IPS DF 19.7 (cell line): Measurements from ENCODE around the gene RFTN1.

Source experiments
- DNase-seq: peaks from one replicate; pipeline ENCODE4 v3.0.0-alpha.2; 2013; ENCODE audit warnings: low read depth, low spot score

Gene RFTN1, protein sequence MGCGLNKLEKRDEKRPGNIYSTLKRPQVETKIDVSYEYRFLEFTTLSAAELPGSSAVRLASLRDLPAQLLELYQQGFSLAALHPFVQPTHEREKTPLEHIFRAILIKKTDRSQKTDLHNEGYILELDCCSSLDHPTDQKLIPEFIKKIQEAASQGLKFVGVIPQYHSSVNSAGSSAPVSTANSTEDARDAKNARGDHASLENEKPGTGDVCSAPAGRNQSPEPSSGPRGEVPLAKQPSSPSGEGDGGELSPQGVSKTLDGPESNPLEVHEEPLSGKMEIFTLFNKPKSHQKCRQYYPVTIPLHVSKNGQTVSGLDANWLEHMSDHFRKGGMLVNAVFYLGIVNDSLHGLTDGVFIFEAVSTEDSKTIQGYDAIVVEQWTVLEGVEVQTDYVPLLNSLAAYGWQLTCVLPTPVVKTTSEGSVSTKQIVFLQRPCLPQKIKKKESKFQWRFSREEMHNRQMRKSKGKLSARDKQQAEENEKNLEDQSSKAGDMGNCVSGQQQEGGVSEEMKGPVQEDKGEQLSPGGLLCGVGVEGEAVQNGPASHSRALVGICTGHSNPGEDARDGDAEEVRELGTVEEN

DNA sequence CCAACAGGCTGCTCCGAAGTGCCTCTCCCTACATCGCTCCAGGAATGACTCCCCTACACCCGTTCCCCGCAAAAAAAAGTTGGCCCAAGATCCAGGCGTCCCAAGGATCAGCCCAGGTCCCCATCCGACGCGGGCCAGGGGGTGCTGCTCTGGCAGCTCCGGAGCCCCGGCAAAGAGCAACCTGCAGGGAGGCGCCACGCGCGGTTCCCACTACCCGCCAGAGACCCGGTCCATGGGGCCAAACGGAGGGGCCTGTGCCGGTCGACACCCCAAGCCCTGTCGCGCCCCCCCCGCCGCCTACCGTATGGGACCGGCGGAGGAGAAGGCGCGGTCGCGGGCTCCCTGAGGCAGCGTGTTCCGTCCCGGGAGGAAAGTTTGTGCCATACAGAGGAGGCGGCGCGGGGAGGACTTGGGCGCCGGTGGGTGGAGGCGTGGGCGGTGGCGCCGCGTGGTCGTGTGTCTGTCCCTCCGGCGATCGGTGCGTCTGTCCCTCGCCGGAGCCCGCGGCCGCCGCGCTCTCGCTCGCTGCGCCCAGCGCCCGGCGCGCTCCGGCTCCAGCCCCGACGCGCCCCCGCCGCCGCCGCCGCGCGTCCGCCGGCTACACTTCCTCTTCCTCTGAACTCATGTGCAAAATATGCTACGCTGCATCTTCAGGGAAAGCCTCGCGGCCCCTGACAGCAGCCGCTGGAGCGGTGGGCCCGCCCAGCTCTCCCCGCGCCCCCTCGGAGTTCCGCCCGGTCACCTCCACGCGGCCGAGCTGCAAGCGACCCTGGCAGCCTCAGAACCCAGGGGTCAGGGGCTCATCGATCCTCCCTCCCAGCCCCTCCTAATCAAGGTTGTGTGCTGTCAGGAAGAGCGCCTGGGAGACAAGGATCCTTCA lies at the start of gene RFTN1:
Gene RFTN1, minus strand, starts transcription at position 559 of the 880 bp plus-strand sequence. CDS start 19,830 bp downstream, outside the sequence.
- no peak for DNase-seq

DNA sequence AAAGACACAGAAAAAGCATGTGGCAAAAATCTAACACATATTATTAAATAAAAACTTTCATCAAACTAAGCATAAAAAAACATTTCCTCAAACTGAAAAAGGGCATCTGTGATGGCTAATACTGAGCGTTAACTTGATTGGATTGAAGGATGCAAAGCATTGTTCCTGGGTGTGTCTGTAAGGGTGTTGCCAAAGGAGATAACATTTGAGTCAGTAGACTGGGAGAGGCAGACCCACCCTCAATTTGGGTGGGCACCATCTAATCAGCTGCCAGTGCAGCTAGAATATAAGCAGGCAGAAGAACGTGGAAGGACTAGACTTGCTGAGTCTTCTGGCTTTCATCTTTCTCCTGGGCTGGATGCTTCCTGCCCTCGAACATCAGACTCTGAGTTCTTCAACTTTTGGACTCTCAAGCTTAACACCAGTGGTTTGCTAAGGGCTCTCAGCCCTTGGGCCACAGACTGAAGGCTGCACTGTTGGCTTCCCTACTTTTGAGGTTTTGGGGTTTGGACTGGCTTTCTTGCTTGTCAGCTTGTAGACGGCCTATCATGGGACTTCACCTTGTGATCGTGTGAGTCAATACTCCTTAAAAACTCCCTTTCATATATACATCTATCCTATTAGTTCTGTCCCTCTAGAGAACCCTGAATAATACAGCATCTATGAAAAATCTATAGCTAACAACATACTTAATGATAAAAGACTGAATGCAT lies 46.3 kb upstream of the RFTN1 start:
- no peak for DNase-seq

DNA sequence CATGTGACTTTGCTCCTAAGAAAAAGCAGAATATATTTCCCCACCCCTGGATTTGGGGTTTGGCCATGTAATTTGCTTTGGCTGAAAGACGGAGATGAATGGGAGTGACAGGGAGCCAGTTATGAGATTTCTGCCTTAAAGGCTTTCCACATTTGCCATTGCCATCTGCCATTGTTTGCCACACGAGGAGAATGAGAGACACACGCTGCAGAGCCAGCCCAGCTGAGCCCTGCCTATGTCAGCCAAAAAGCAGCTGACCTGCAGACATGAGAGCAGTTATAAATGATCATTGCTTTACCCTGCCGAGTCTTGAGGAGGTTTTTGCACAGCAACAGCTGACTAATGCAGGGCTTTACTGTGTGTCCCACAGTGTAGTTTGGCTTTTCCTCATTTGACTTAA lies 40.6 kb upstream of the RFTN1 start:
- DNase-seq: no peak

DNA sequence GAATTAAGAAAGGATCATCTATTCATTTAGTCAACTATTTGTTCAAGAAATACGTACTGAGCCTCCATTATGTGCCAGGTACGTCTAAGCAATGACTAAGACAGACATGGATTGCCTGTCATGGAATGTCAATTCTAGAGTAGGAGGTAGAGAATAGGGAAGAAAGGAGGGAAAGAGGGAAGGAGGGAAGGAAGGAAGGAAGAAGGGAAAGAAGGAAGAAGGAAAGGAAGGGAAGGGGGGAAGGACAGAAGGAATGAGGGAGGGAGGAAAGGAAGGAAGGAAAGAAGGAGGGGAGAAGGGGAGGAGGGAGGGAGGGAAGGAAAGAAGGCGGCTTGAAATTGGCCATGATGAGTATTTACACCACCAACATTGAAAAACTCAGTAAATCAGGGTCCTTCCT lies 39.3 kb upstream of the RFTN1 start:
- no peak for DNase-seq

DNA sequence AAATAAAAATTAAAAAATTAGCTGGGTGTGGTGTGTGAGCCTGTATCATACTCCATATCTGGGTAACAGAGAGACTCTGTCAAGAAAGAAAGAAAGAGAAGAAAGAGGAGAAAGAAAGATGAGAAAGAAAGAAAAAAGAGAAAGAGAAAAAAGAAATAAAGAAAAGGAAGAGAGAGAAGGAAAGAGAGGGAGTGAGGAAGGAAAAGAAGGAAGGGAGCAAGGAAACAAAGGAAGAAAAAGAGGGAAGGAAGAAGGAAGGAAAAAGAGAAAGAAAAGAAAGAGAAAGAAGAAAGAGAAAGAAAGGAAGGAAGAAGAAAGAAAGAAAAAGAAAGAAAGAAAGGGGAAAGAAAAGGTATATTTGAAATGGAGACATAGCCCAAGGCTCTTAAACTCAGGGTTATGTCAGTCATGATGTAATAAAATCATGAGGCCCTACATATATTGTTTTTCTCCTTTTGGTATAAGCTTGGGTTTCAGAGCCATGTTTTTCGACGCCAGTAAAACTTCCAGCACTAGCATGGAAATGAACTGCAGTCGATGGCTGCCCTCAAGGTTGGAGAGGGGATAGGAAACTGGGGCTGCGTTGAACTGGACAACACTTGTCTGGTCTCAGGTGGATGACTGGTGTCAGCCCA lies 38.0 kb upstream of the RFTN1 start:
- DNase-seq: no peak

DNA sequence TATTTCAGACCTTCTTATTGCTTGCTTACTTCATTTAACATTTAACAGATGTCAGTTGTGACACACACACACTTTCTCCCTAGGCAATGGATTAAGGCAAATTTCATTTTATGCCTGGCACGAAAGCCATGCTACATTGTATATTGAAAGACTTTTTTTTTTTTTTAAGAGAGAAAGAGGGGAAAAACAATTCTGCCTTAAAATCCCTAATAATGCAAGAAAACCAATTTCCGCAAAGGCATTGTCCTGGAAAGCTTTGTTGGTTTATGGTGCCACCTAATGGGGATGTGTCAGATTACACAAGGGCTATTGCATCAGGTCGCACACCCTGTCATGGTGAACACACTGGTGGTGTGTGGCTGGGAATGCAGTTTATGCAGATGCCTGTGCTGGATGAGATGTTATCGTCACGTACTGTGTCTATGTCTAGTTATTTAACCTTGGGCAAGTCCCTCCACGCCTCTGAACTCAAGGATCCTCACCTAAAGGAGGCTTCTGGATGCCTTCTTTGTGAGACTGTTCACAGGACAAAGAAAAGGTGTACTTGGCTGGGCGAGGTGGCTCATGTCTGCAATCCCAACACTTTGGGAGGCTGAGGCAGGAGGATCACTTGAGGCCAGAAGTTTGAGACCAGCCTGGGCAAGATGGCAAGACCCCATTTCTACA lies 37.3 kb upstream of the RFTN1 start:
- DNase-seq: peak; percentile 75

DNA sequence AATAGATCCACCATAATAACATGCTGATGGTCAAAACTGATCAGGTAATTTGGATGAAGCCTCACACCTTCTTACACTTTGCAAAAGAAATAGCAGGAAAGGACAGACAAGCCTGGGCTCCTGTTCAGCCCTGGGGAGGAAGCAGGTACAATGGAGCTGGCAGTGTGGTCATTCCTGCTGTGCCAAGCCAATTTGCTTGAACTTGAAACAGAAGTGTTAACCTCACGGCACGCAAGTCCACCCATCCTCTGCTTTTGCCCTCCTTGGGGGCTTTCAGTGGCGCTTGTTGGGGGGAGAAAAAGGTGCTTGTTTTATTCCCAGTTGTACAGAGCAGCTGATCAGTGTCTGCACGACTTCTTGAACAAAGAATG lies 36.8 kb upstream of the RFTN1 start:
- peak; percentile 23 for DNase-seq

DNA sequence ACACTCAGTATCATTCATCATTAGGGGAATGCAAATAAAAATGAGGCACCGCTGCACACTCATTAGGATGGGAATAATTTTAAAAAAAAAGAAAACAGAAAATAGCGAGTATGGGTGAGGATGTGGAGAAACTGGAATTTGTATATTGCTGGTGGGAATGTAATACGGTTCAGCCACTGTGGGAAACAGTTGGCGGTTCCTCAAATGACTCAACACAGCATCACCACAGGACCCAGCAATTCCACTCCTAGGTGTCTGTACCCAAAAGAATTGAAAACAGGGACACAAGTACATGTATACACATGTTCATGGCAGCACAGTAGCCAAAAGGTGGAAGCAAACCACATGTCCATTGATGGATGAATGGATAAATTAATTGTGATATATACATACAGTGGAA lies 35.2 kb upstream of the RFTN1 start:
- DNase-seq: no peak

DNA sequence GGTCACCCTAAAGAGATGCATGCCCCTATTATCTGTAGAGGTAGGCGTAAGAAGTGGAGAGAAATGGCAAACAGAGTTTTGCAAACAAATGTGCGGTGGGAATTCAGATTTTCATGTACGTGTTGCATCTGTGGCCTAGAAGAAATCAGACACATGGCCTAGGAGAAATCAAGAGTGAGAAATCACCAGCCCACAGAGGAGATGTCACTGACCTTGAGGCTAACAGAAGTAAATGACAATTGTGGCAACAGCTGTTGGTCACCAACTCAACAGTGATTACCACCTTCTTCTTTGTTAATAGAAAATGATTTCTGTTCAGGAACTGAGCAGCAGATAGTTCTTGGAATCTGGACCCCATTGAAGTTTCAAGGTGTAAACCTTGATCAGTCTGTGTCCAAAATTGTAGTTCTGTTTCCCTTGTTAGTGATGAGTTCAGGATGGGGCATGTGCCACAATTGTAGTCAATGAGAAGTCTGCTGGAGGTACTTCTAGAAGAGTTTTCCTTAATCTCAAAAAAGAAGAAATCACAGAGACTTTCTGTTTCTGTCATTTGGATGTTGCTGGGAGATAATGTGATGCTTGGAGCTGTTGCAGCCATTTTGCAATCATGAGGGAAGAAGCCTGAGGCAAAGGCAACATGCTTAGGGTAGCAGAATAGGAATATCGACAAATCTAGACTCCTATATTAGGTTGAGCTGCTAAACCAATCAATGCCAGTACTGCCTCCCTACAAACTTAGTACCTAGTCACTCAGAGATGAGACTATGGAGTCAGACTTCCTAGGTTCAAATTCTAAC lies 34.3 kb upstream of the RFTN1 start:
- DNase-seq: no peak

DNA sequence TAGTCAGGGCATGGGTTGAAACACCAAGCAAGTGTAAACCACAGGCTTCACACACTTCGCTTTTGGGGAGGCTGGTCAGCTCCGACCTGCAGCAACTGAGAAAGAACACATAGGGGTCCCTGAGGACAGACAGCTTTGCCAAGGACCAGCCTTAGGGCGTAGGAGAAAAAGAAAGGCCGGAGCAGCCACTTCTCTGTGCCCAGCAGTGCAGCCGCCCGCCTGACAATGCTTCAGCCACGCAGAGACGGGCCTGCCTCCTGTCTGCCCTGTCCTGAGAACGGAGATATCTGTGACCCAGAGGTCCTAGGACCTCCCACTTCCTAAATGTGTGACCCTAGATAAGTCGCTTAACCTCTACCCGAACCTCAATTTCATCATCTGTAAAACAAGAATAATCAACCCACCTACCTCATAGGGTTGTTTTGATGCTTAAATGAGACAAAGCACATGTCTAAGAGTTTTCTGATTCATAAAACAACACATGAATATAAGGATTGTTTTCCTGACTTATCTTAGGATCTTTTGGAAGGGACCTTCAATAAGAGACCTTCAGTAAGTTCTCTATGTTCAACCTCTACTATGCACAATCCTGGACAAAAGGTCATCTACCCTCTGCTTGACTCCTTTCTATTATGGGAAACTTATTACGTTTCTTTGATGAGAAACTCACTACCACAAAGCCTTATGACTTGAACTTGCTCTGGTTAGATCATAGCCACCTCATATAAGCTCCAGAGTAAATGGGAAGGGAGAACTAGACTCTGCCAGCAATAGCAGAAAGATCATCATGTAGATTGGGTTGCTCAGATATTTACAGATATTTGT lies 32.9 kb upstream of the RFTN1 start:
- no peak for DNase-seq

DNA sequence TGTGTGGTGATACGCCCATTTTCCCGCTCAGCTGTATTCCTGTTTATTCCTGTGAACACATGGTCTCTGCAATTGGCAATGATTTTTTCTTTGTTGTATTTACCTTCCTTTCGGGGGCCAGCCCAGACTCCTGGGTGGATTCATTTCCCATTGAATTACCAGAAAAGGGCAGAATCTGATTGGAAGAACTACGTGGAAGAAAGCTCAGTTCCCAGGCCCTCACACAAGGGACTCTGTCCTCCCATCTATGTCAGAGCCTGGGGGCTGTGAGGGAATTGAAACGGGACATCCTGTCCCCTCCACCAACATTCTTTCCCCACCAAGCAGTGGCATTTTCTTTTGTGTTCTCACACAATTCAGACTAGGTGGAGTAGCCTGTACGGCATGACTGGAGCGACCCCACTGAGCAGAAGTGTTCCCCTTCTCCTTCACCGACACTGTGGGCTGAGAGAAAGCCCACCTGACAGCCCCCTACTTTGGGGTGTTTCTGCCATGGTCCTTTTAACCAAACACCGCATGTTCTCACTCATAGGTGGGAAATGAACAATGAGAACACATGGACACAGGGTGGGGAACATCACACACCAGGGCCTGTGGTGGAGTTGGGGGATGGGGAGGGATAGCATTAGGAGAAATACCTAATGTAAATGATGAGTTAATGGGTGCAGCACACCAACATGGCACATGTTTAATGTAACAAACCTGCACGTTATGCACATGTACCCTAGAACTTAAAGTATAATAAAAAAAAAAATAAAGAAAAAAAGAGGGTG lies 32.1 kb upstream of the RFTN1 start:
- DNase-seq: no peak

DNA sequence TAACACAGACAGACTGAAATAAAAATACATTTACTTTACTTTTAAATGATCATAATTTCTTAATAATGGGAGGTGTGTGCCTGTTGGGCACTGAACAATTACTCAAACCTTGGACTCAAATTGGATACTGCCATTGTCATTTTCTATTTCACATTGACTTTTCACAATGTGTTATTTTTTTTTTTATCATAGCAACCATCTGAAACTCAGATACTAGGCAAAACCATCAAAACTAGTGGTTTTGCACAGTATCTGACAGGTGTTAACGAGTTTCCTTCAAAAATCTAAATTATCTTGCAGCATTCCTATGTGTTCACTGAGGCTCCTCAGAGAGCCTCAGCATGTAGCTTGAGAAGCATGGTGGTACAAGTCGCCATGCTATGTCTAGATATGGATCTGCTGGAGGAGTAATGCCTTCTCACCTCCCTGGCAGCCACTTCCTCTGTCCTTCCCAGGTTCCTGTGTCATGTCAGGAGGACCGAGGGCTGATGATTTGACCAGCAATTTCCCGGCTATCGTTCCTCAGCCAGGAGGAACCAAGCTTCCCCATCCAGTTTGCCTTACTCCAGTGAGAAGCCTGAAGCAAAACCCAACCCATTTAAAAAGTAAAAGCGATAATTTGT lies 29.9 kb upstream of the RFTN1 start:
- DNase-seq: no peak

DNA sequence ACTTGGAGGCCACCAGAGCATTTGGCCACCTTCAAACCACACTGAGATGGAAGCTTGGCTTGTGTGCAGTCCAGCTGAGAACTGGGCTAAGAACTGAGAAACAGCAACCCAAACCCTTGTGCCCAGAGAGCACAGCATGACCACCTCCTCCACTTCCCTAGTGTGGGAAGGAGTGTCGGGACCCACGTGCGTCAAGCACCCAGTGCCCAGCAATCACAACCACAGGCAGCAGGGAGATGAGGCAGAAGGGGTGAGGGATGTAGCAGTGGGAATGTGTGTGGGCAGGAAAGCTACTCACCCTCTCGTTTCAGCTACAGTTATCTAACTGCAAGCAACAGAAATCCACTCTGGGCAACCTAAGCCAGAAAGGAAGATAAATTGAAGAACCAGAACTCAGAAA lies 25.0 kb upstream of the RFTN1 start:
- no peak for DNase-seq

DNA sequence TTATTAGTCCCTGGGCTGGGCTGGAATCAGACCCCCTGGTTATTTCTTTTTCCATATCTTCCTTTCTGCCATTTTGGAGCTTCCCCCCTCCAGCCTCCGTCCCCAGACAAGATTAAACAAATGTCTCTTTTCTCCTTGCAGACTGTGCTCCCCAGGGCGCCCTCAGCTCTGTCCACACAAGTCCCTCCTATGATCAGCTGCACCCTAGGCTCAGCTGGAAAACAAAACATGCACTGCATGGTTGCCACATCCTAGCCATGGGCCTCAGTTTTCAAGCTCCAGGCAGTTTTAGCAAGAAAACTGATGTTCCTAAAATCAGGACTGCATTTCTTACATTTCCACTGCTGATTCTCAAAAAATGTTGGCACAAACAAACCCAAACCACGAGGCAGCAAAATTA lies 23.5 kb upstream of the RFTN1 start:
- DNase-seq: no peak

DNA sequence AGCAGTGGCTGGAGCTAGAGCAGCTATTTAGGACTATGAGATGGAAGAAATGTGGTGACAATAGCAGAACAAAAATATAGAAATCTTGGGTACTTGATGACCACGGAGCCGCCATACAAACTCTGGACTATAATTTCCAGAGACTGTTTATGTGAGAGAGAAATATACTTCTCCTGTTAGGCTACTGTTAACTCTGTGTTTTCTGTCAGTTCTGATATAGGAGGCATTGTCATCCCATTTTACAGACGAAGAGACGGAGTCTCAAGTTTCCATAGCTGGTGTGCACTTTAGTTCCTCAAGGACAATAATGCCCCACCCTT lies 22.8 kb upstream of the RFTN1 start:
- no peak for DNase-seq

DNA sequence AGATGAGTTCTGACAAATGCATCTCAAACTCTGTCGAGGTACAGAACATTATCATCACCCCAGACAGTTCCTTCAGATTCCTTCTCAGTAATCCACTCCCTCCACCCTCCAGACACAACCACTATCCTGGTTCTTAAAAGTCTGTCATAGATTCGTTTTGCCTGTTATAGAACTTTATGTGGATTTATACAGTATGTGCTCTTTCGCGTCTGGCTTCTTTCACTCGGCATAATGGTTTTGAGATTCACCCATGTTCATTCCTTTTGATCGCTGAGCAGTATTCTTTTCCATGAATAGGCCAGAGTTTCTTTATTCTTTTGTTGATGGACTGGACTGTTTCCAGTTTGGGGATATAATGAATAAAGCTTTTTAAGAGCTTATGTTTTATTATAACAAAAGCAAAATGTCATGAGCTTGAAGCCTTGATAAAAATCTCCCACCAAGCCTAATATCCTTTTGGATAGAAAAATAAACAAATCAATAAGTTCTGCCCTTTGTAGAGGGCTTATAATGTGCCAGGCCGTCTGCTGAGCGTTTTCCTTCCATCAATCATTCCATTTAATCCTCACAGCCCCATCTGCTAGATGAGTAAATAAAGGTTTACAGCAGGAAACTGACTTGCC lies 21.3 kb upstream of the RFTN1 start:
- DNase-seq: no peak

DNA sequence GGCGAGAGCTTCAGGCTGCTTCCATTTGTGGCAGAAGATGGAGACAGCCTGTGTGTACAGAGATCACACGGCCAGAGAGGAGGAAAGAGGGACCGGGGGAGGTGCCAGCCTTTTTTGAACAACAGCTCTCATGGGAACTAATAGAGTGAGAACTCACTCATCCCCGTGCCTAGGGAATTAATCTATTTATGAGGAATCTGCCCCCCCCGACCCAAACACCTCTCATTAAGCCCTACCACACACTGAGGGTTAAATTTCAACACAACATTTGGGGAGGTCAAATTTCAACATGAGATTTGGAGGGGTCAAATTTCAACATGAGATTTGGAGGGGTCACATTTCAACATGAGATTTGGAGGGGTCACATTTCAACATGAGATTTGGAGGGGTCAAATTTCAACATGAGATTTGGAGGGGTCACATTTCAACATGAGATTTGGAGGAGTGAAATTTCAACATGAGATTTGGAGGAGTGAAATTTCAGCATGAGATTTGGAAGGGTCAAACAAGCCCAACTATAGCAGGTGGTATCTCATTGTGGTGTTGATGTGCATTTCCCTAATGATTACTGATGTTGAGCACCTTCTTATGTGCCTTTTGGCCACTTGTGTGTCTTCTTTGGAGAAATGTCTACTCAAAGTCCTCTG lies 20.6 kb upstream of the RFTN1 start:
- DNase-seq: no peak
